HCT116 (cell line): ENCODE measurements around the gene COX18. TPM values are rescaled to one million over a fixed set of nuclear protein-coding genes. Genes with fewer than 3 reads are reported as not detected.
A peak's percentile ranks its signal among the peaks of the same experiment; 100 is the strongest.

Experiments used
- ATAC-seq: fragments of 200-7000 bp; cut with Tn5 transposase; 2 replicates; pipeline ENCODE4 v1.9.1; 2020; ENCODE audit warnings: mild to moderate bottlenecking, moderate library complexity
- BruUV-seq: library from RNA; stranded (reverse); fragments of 400-500 nt; replicated peaks from 2 replicates; lab custom pipeline; 2021; lab: Mats Ljungman, UMichigan
- CTCF ChIA-PET: fragments of 300-600 bp; sonication (Branson Sonifier 250); formaldehyde crosslinking; loops from one replicate; lab custom pipeline; 2021; ENCODE audit warnings: antibody characterized with exemption; lab: Charles Lee
- POLR2A ChIA-PET: fragments of 300-600, 350-600 bp; sonication (Branson Sonifier 250); formaldehyde crosslinking; loops from one replicate; lab custom pipeline; 2021; ENCODE audit warnings: antibody characterized with exemption; lab: Charles Lee
- RAD21 ChIA-PET, 2 experiments: fragments of 300-600 bp; sonication (Branson Sonifier 250); formaldehyde crosslinking; loops; one replicate each; lab custom pipeline; 2023; ENCODE audit warnings: low total read pairs in 2 of 2; ENCODE audit not compliant: uncharacterized antibody in 2 of 2, unreplicated experiment in 2 of 2, low non-redundant PET in 1 of 2; lab: Charles Lee
- DNase-seq: peaks from one replicate; pipeline ENCODE4 v3.0.0-alpha.2; 2010; ENCODE audit warnings: low read depth, low spot score
- H2AFZ ChIP-seq: fragments of 200-600 bp; shearing (Covaris generic), sonication (generic); 2 replicates; pipeline ENCODE4 v1.6.1; 2017; ENCODE audit warnings: low read depth, mixed run types, mixed read lengths, antibody characterized with exemption, low read length; ENCODE audit not compliant: poor library complexity, severe bottlenecking
- H3K27ac ChIP-seq: 2 replicates; pipeline ENCODE4 v1.5.1; 2012; ENCODE audit warnings: low read depth, low read length
- H3K27me3 ChIP-seq: fragments of 200-600 bp; sonication (generic); 2 replicates; pipeline ENCODE4 v1.6.1; 2016; ENCODE audit warnings: mixed run types, low read length, mixed read lengths; ENCODE audit not compliant: insufficient read depth
- H3K36me3 ChIP-seq, 2 experiments: fragments of 200-500 bp in 1 of 2; fragments of 200-600 bp in 1 of 2; sonication (Bioruptor generic) in 1 of 2; sonication (generic) in 1 of 2; 2 replicates each; pipeline versions ENCODE4 v1.5.1 to v1.6.1; 2014 to 2016; ENCODE audit warnings: low read length in 2 of 2, inconsistent platforms in 1 of 2, mixed read lengths in 1 of 2, mixed run types in 1 of 2; ENCODE audit not compliant: insufficient read depth in 2 of 2, control insufficient read depth in 1 of 2
- H3K4me1 ChIP-seq, 2 experiments: fragments of 200-600 bp in 1 of 2; sonication (generic) in 1 of 2; 2 replicates each; pipeline versions ENCODE4 v1.5.1 to v1.6.1; 2012 to 2017; ENCODE audit warnings: low read length in 2 of 2, inconsistent platforms in 1 of 2, mild to moderate bottlenecking in 1 of 2, mixed read lengths in 1 of 2, mixed run types in 1 of 2, moderate library complexity in 1 of 2; ENCODE audit not compliant: insufficient read depth in 2 of 2, control insufficient read depth in 1 of 2
- H3K4me2 ChIP-seq: fragments of 200-600 bp; sonication (generic); 2 replicates; pipeline ENCODE4 v1.6.1; 2017; ENCODE audit warnings: mixed run types, low read length, mixed read lengths
- H3K4me3 ChIP-seq, 2 experiments: fragments of 200-600 bp in 1 of 2; sonication (generic) in 1 of 2; replicated peaks in 1 of 2; 2 replicates each; pipeline ENCODE4 v1.5.1; 2011 to 2016; ENCODE audit warnings: low read length in 2 of 2, control low read depth in 1 of 2, low read depth in 1 of 2, mild to moderate bottlenecking in 1 of 2, mixed read lengths in 1 of 2, mixed run types in 1 of 2
- H3K79me2 ChIP-seq: fragments of 200-600 bp; sonication (generic); 2 replicates; pipeline ENCODE4 v1.6.1; 2017; ENCODE audit warnings: mild to moderate bottlenecking, mixed run types, low read length, moderate library complexity, mixed read lengths; ENCODE audit not compliant: insufficient read depth
- H3K9ac ChIP-seq: fragments of 200-600 bp; sonication (generic); 2 replicates; pipeline ENCODE4 v1.6.1; 2016; ENCODE audit warnings: low read length, mixed read lengths
- H3K9me2 ChIP-seq: fragments of 200-600 bp; sonication (generic), shearing (Covaris generic); 2 replicates; pipeline ENCODE4 v1.6.1; 2017; ENCODE audit warnings: mixed run types, mild to moderate bottlenecking, moderate library complexity; ENCODE audit not compliant: insufficient read depth
- H3K9me3 ChIP-seq, 2 experiments: fragments of 200-500 bp in 1 of 2; fragments of 200-600 bp in 1 of 2; sonication (Bioruptor generic) in 1 of 2; sonication (generic) in 1 of 2; 2 replicates each; pipeline ENCODE4 v1.6.1; 2014 to 2017; ENCODE audit warnings: low read length in 2 of 2, mixed read lengths in 2 of 2, inconsistent platforms in 1 of 2, low read depth in 1 of 2, mild to moderate bottlenecking in 1 of 2, mixed run types in 1 of 2, moderate library complexity in 1 of 2; ENCODE audit not compliant: control insufficient read depth in 1 of 2, insufficient read depth in 1 of 2
- H4K20me1 ChIP-seq: fragments of 200-600 bp; sonication (generic), shearing (Covaris generic); 2 replicates; pipeline ENCODE4 v1.6.1; 2017; ENCODE audit warnings: mixed run types, mild to moderate bottlenecking, moderate library complexity; ENCODE audit not compliant: insufficient read depth
- CTCF ChIP-seq, 3 experiments: fragments of 200-600 bp in 1 of 3; sonication (generic) in 1 of 3; IDR thresholded peaks in 2 of 3; conservative IDR thresholded peaks in 1 of 3; 2 replicates each; pipeline ENCODE4 v1.5.1; 2012 to 2017; ENCODE audit warnings: low read depth in 2 of 3, low read length in 2 of 3, antibody characterized with exemption in 1 of 3, borderline replicate concordance in 1 of 3, control low read depth in 1 of 3, mild to moderate bottlenecking in 1 of 3, mixed read lengths in 1 of 3, mixed run types in 1 of 3, moderate library complexity in 1 of 3; ENCODE audit not compliant: insufficient read depth in 1 of 3
- POLR2AphosphoS5 ChIP-seq: IDR thresholded peaks from 2 replicates; pipeline ENCODE4 v1.6.1; 2011; ENCODE audit warnings: mild to moderate bottlenecking, low read depth, low read length, moderate library complexity
- RAD21 ChIP-seq: IDR thresholded peaks from 2 replicates; pipeline ENCODE4 v1.6.1; 2012; ENCODE audit warnings: low read depth, mild to moderate bottlenecking
- SIN3A ChIP-seq: IDR thresholded peaks from 2 replicates; pipeline ENCODE4 v1.6.1; 2012; ENCODE audit warnings: low read depth
- intact Hi-C: fragments of 100-400 bp; cut with micrococcal nuclease; formaldehyde crosslinking; loops from 2 replicates; pipeline ENCODE4 v1.10.0; 2022
- total RNA-seq: library from RNA; stranded (reverse); gene quantifications from one replicate; pipeline ENCODE4 v1.2.1, GENCODE V29; 2021; ENCODE audit not compliant: unreplicated experiment

The COX18 gene
- total RNA-seq, 1 experiment from 2014 or later = 12.5 TPM

DNA sequence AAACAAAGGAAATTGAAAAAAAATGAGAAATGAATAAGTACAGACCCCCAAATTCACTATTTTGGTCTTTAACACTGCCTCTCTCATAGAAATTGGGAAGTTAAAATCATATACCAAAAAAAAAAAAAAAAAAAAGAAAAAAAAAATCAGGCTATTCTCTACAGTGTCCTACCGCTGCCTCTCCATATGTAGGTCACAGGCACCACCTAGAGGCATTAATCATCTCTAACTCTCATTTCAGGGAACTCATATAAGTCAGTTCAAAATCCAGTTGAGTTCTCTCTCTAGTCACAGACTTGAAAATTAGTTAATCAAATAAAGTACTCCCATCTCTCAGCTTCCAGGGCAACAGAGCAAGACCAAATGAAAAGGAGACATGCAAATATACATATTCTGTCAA lies 47.9 kb downstream of the COX18 start:
- no peaks in the 10 kb centered on the region for H3K9me3 ChIP-seq
- H4K20me1 ChIP-seq = no peaks in the 10 kb centered on the region
- H3K4me3 ChIP-seq = no peak overlapping the region
- H3K4me2 ChIP-seq = no peak overlapping the region
- ChIA-PET RAD21 (no interaction called here), POLR2A (no interaction called here), CTCF (interaction anchor here (1.6 kb wide), 1 partner anchor 695 kb away, joined by 6 read pairs; no protein-coding TSS in a partner anchor)
- H3K27me3 ChIP-seq = peaks cover 15% of the 10 kb centered on the region
- peak; percentile 84 for ATAC-seq
- intact Hi-C loops = loop anchor here (2.0 kb wide), 1 partner anchor 517 kb away; no protein-coding TSS in a partner anchor
- DNase-seq = peak; percentile 22
- no peaks in the 10 kb centered on the region for H3K79me2 ChIP-seq
- H3K27ac ChIP-seq = no peak overlapping the region
- no peaks in the 10 kb centered on the region for H3K9me2 ChIP-seq
- TF ChIP-seq CTCF (IDR thresholded peaks at IDR 0.05 in 2 of 3, conservative IDR thresholded peaks at IDR 0.05 in 1 of 3; ENCODE audit: borderline replicate concordance in 1 of 3, insufficient read depth in 1 of 3, low read depth in 2 of 3, low read length in 2 of 3) (peak in 2 of 3 experiments; percentile 34 to 43; a peak in 3 of 6 replicates), RAD21 (peak; percentile 60), SIN3A (no peak)
- H3K36me3 ChIP-seq = no peaks in the 10 kb centered on the region
- no TSS peak for BruUV-seq
- no peak overlapping the region for H3K9ac ChIP-seq
- H2AFZ ChIP-seq = no peak overlapping the region
- H3K4me1 ChIP-seq = no peaks in the 10 kb centered on the region

DNA sequence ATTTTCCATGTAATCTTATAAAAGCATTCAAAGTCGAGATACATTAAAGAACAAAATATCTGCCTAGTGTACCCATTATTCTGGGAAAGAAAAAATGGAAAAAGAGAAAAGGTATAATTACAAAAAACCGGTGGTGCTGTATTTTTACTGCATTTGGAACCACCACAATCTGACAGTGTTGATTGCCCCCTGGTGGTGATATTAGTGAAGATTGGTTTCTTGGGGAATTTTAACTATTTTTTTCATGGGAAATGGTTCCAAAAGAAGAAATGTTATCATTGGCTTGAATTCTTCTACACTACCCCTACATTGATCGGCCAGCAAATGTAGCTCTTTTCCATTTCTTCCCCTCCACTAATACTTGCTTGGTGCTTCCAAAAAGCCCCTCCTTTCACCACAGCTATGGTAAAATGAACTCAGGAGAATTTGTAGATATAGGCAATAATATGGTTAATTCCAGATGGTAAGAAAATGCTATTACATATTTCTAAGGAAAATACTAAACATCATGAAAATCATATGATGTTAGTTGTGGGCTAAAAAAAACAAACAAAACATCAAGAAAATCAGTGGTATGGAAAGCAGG lies 50.0 kb downstream of the COX18 start:
- peaks cover 6% of the 10 kb centered on the region; the same call in 1 of the 2 replicates for H3K27me3 ChIP-seq
- H3K4me1 ChIP-seq = no peaks in the 10 kb centered on the region
- no TSS peak for BruUV-seq
- H3K4me3 ChIP-seq = no peak overlapping the region
- no peak overlapping the region for H2AFZ ChIP-seq
- no peak overlapping the region for H3K4me2 ChIP-seq
- ChIA-PET POLR2A (no interaction called here), CTCF (no interaction called here), RAD21 (no interaction called here)
- no peaks in the 10 kb centered on the region for H3K36me3 ChIP-seq
- no peaks in the 10 kb centered on the region for H3K79me2 ChIP-seq
- H3K9ac ChIP-seq = no peak overlapping the region
- no peaks in the 10 kb centered on the region for H3K9me2 ChIP-seq
- intact Hi-C loops = loop anchor here (1.0 to 10.0 kb wide), 5 partner anchors 317 to 1287 kb away; no protein-coding TSS in a partner anchor
- no peaks in the 10 kb centered on the region for H4K20me1 ChIP-seq
- no peaks in the 10 kb centered on the region for H3K9me3 ChIP-seq
- DNase-seq = peak; percentile 23
- ATAC-seq = peak; percentile 42; the same call in 1 of the 2 replicates
- H3K27ac ChIP-seq = no peak overlapping the region
- TF ChIP-seq CTCF (IDR thresholded peaks at IDR 0.05 in 2 of 3, conservative IDR thresholded peaks at IDR 0.05 in 1 of 3; ENCODE audit: borderline replicate concordance in 1 of 3, insufficient read depth in 1 of 3, low read depth in 2 of 3, low read length in 2 of 3) = peak; percentile 51 to 77 (median 54); a peak in 5 of 6 replicates
- TF ChIP-seq RAD21 = peak; percentile 71
- TF ChIP-seq POLR2AphosphoS5 = no peak
